CD4-positive, CD25-positive, alpha-beta regulatory T cell (primary cell): ENCODE measurements around the gene PAX2. TPM values are rescaled to one million over a fixed set of nuclear protein-coding genes. Genes with fewer than 3 reads are reported as not detected.

Source experiments
- ATAC-seq, 2 donors: fragments of 150-1000 bp; cut with Tn5 transposase; one replicate each; pipeline ENCODE4 v1.10.0; 2021; ENCODE audit warnings: low read depth in 2 of 2, moderate number of reproducible peaks in 2 of 2, moderate library complexity in 1 of 2
- DNase-seq, 3 donors: peaks; one replicate each; pipeline versions ENCODE4 v3.0.0 to v3.0.0-alpha.2; 2012 to 2022; ENCODE audit warnings: mixed read lengths in 1 of 3
- H3K27ac ChIP-seq: one replicate; pipeline ENCODE4 v1.7.0; 2013; ENCODE audit warnings: mild to moderate bottlenecking, low read length; ENCODE audit not compliant: insufficient read depth, poor library complexity, severe bottlenecking
- H3K27me3 ChIP-seq: one replicate; pipeline ENCODE4 v1.7.0; 2013; ENCODE audit warnings: low read length; ENCODE audit not compliant: control insufficient read depth, insufficient read depth
- H3K36me3 ChIP-seq: one replicate; pipeline ENCODE4 v1.7.0; 2013; ENCODE audit warnings: mild to moderate bottlenecking, low read length, moderate library complexity; ENCODE audit not compliant: control insufficient read depth, insufficient read depth
- H3K4me1 ChIP-seq: 2 replicates; pipeline ENCODE4 v1.7.0; 2013; ENCODE audit warnings: mild to moderate bottlenecking, low read length; ENCODE audit not compliant: insufficient read depth, control insufficient read depth, poor library complexity, severe bottlenecking
- H3K4me3 ChIP-seq: one replicate; pipeline ENCODE4 v1.7.0; 2013; ENCODE audit warnings: low read depth, mild to moderate bottlenecking, low read length, moderate library complexity
- H3K9me3 ChIP-seq, 2 experiments: 1 replicate in 1 of 2; 2 replicates in 1 of 2; pipeline ENCODE4 v1.7.0; 2013; ENCODE audit warnings: low read length in 2 of 2, mild to moderate bottlenecking in 1 of 2, moderate library complexity in 1 of 2; ENCODE audit not compliant: control insufficient read depth in 2 of 2
- H3K27ac Mint-ChIP-seq, 3 donors: one replicate each; pipeline ENCODE4 v1.8.0; 2020 to 2022; ENCODE audit warnings: mild to moderate bottlenecking in 3 of 3, mixed read lengths in 3 of 3, moderate library complexity in 2 of 3
- H3K27me3 Mint-ChIP-seq: one replicate; pipeline ENCODE4 v1.8.0; 2022; ENCODE audit warnings: mild to moderate bottlenecking, mixed read lengths
- H3K36me3 Mint-ChIP-seq: one replicate; pipeline ENCODE4 v1.8.0; 2020; ENCODE audit warnings: mixed read lengths
- H3K4me1 Mint-ChIP-seq, 4 donors: one replicate each; pipeline ENCODE4 v1.8.0; 2020 to 2022; ENCODE audit warnings: mixed read lengths in 4 of 4, mild to moderate bottlenecking in 1 of 4
- H3K4me3 Mint-ChIP-seq, 4 donors: one replicate each; pipeline ENCODE4 v1.8.0; 2020 to 2022; ENCODE audit warnings: mild to moderate bottlenecking in 4 of 4, mixed read lengths in 4 of 4, moderate library complexity in 3 of 4
- H3K9me3 Mint-ChIP-seq, 7 donors: one replicate each; pipeline ENCODE4 v1.8.0; 2020 to 2022; ENCODE audit warnings: mixed read lengths in 7 of 7, mild to moderate bottlenecking in 3 of 7, moderate library complexity in 2 of 7
- polyA plus RNA-seq, 4 donors: library from polyadenylated mRNA; unstranded; fragments of 300-500 nt; fragmentation: Illumina TruSeq; gene quantifications; one replicate each; pipeline ENCODE4 v1.2.3, GENCODE V29; 2021
- total RNA-seq: library from RNA; stranded (reverse); gene quantifications from one replicate; pipeline ENCODE4 v1.2.3, GENCODE V29; 2022

Gene PAX2
- total and polyA plus RNA-seq, 5 donors from 2014 or later, result 0.08 TPM; not detected in 4

- no peak overlapping the region for H3K4me3 Mint-ChIP-seq
- Histone ChIP-seq H3K4me1 (no peaks in the 10 kb centered on the region), H3K9me3 (no peaks in the 10 kb centered on the region), H3K36me3 (no peaks in the 10 kb centered on the region), H3K27ac (no peak overlapping the region), H3K27me3 (peaks cover 19% of the 10 kb centered on the region), H3K4me3 (no peak overlapping the region)
- no peaks in the 10 kb centered on the region for H3K36me3 Mint-ChIP-seq
- ATAC-seq (no peak), DNase-seq (no peak)
- H3K27ac Mint-ChIP-seq, result no peak overlapping the region
- H3K9me3 Mint-ChIP-seq, result peaks cover 0 to 4% (median 0%) of the 10 kb centered on the region in 7 donors
- H3K27me3 Mint-ChIP-seq, result peaks cover 56% of the 10 kb centered on the region
- H3K4me1 Mint-ChIP-seq, result peaks cover 0 to 3% (median under 1%) of the 10 kb centered on the region in 4 donors
Observed at GRCh38 chr10:100709146-100710082, 36.0 kb upstream of the PAX2 start.

GRCh38 chr10:100710151-100710871 lies 35.1 kb upstream of the PAX2 start:
- peaks cover 0 to 5% (median 0%) of the 10 kb centered on the region in 7 donors for H3K9me3 Mint-ChIP-seq
- H3K36me3 ChIP-seq, result no peaks in the 10 kb centered on the region
- ATAC-seq (no peak), DNase-seq (no peak)
- H3K27me3 ChIP-seq, result peaks cover 27% of the 10 kb centered on the region
- H3K9me3 ChIP-seq, result no peaks in the 10 kb centered on the region
- no peaks in the 10 kb centered on the region for H3K36me3 Mint-ChIP-seq
- no peak overlapping the region for H3K27ac ChIP-seq
- H3K4me3 ChIP-seq, result no peak overlapping the region
- H3K4me1 ChIP-seq, result no peaks in the 10 kb centered on the region
- H3K4me1 Mint-ChIP-seq, result peaks cover 0 to 8% (median 4%) of the 10 kb centered on the region in 4 donors
- H3K27ac Mint-ChIP-seq, result no peak overlapping the region
- H3K27me3 Mint-ChIP-seq, result peaks cover 65% of the 10 kb centered on the region
- no peak overlapping the region for H3K4me3 Mint-ChIP-seq

- H3K27ac Mint-ChIP-seq, result no peak overlapping the region
Observed at GRCh38 chr10:100713049-100713858, 32.1 kb upstream of the PAX2 start.

DNA sequence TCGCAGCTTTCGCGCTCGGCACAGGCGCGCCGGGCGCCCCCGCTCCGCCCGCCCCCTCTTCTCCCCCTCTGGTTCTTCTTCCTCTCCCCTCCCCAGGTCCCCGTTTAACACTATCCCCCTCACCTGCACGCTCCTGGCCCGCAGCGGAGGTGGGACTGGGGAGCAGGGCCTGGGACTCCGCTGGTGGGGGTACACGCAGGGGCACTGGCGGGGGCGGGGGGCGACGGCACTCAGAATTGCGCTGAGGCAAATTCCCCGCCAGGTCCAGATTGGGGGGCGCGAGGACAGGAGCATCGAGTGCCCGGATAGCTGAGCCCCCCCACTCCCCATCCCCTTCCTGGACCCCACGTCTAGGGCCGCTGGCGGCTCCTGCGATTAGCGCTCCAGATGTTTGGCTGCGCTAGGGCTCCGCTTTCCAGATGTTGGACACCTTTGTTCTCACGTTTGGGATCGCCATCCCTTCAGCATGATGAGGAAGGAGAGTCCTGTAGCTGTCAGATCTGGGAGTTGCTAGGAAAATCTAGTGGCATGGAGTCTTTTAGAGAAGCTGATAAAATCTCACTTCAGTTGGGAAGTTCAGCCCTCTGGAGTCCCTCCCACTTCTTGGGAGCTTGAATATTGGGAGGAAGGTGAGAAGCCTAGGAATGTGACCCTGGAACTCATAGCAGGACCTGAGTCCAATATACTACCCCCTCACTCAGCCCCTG lies 31.4 kb upstream of the PAX2 start:
- no peak for DNase-seq
- Histone ChIP-seq H3K36me3 (no peaks in the 10 kb centered on the region), H3K27me3 (peaks cover 52% of the 10 kb centered on the region), H3K27ac (no peak overlapping the region), H3K4me1 (no peaks in the 10 kb centered on the region), H3K9me3 (no peaks in the 10 kb centered on the region), H3K4me3 (no peak overlapping the region)
- Mint-ChIP-seq H3K27me3 (peaks cover 82% of the 10 kb centered on the region), H3K4me1 (peaks cover 0 to 16% (median 4%) of the 10 kb centered on the region in 4 donors), H3K36me3 (no peaks in the 10 kb centered on the region), H3K4me3 (peak overlapping the region in 1 of 4 donors; percentile 53), H3K27ac (no peak overlapping the region), H3K9me3 (peaks cover 0 to 5% (median 0%) of the 10 kb centered on the region in 7 donors)
- no peak for ATAC-seq

More at GRCh38 chr10:100713049-100713858, 32.1 kb upstream of the PAX2 start:
- Mint-ChIP-seq H3K9me3 (peaks cover 0 to 5% (median 0%) of the 10 kb centered on the region in 7 donors), H3K36me3 (no peaks in the 10 kb centered on the region), H3K4me3 (no peak overlapping the region), H3K27me3 (peaks cover 82% of the 10 kb centered on the region), H3K4me1 (peaks cover 0 to 16% (median 4%) of the 10 kb centered on the region in 4 donors)
- DNase-seq (no peak), ATAC-seq (no peak)
- H3K4me1 ChIP-seq, result no peaks in the 10 kb centered on the region
- no peaks in the 10 kb centered on the region for H3K9me3 ChIP-seq
- no peaks in the 10 kb centered on the region for H3K36me3 ChIP-seq
- no peak overlapping the region for H3K27ac ChIP-seq
- H3K27me3 ChIP-seq, result peaks cover 47% of the 10 kb centered on the region
- no peak overlapping the region for H3K4me3 ChIP-seq

DNA sequence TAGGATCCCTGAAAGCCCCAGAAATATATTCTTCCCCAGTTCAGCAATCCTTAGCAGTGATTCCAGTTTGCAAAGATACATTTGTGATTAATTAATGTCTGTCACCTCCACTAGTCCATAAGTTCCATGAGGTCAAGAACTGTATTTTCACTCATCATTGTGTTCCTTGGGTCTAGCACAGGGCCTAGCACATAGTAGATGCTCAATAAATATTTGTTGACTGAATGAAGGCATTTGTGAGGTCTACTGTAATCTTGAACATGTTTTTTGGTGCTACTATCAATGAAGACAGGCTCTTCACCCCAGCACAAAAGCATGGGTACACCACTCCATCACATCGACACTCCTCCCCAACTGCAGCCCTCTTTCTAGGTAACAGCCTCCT lies 30.8 kb upstream of the PAX2 start:
- H3K36me3 ChIP-seq, result no peaks in the 10 kb centered on the region
- Mint-ChIP-seq H3K27ac (no peak overlapping the region), H3K4me3 (peak overlapping the region in 1 of 4 donors; percentile 25), H3K9me3 (peaks cover 0 to 5% (median 0%) of the 10 kb centered on the region in 7 donors), H3K27me3 (peaks cover 82% of the 10 kb centered on the region), H3K36me3 (no peaks in the 10 kb centered on the region), H3K4me1 (peaks cover 0 to 16% (median 4%) of the 10 kb centered on the region in 4 donors)
- DNase-seq (no peak), ATAC-seq (no peak)
- H3K4me1 ChIP-seq, result no peaks in the 10 kb centered on the region
- H3K27me3 ChIP-seq, result peaks cover 54% of the 10 kb centered on the region
- H3K9me3 ChIP-seq, result no peaks in the 10 kb centered on the region
- no peak overlapping the region for H3K27ac ChIP-seq
- no peak overlapping the region for H3K4me3 ChIP-seq

GRCh38 chr10:100715101-100715444 lies 30.3 kb upstream of the PAX2 start:
- no peak overlapping the region for H3K27ac Mint-ChIP-seq
- H3K4me1 Mint-ChIP-seq, result peaks cover 0 to 16% (median 4%) of the 10 kb centered on the region in 4 donors
- peaks cover 0 to 5% (median 0%) of the 10 kb centered on the region in 7 donors for H3K9me3 Mint-ChIP-seq
- ATAC-seq (no peak), DNase-seq (no peak)
- no peaks in the 10 kb centered on the region for H3K4me1 ChIP-seq
- H3K4me3 ChIP-seq, result no peak overlapping the region
- no peaks in the 10 kb centered on the region for H3K36me3 ChIP-seq
- H3K27me3 ChIP-seq, result peaks cover 56% of the 10 kb centered on the region
- no peaks in the 10 kb centered on the region for H3K36me3 Mint-ChIP-seq
- peak overlapping the region in 3 of 4 donors; percentile 34 to 59 (median 41) for H3K4me3 Mint-ChIP-seq
- no peaks in the 10 kb centered on the region for H3K9me3 ChIP-seq
- no peak overlapping the region for H3K27ac ChIP-seq
- peaks cover 87% of the 10 kb centered on the region for H3K27me3 Mint-ChIP-seq
